ENCODE measurements around the gene OR6K2.
A peak's percentile ranks its signal among the peaks of the same experiment; 100 is the strongest.

Gene OR6K2, protein sequence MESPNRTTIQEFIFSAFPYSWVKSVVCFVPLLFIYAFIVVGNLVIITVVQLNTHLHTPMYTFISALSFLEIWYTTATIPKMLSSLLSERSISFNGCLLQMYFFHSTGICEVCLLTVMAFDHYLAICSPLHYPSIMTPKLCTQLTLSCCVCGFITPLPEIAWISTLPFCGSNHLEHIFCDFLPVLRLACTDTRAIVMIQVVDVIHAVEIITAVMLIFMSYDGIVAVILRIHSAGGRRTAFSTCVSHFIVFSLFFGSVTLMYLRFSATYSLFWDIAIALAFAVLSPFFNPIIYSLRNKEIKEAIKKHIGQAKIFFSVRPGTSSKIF

DNA sequence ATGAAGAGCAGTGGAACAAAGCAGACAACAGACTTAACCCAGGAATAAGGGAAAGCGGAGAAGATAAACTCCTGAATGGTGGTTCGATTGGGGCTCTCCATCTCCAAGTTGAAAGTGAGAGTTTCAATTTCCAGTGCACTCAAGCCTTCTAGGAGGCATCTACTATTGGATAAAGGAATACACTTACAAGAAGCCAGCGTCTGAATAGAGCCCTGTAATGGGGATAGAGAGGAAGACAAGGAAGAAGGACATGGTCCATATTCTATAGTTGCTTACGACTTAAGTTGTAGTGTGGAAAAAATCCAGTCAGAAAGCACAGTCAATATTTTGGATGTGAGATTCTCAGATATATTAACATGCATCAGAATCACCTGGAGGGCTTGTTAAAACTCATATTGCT, at the start of gene OR6K2:
TSS of gene OR6K2 (minus strand) at position 101 of the 400 bp plus-strand sequence. CDS start at position 101, 0 bp downstream.
- Mint-ChIP-seq H3K9me3 (no peaks in the 10 kb centered on the region), H3K27me3 (peaks cover 23% of the 10 kb centered on the region), H3K36me3 (no peaks in the 10 kb centered on the region), H3K27ac (no peak within 1 kb of the TSS), H3K4me3 (no peak within 1 kb of the TSS), H3K4me1 (no peaks in the 10 kb centered on the region)
- ATAC-seq, result no peak

DNA sequence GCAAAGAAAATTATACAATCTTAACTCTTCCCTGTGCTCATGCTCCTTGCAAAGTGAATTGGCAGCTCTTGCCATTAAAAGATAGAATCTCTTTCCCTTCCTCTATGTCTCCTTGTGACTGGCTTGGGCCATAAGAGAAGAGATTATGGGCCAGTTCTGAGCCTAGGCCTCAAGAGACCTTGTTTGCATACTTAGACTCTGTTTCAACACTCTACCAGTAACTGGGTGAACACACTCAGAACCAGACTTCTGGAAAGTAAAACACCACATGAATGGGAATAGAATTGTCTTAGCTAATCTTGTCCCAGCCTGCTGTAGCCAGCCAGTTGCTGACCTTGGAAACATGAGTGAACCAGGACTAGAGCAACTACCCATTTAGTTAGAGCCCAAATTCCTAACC, 35.4 kb upstream of the OR6K2 start:
- Mint-ChIP-seq H3K4me3 (no peak overlapping the region), H3K4me1 (no peaks in the 10 kb centered on the region)
- no peak for ATAC-seq

DNA sequence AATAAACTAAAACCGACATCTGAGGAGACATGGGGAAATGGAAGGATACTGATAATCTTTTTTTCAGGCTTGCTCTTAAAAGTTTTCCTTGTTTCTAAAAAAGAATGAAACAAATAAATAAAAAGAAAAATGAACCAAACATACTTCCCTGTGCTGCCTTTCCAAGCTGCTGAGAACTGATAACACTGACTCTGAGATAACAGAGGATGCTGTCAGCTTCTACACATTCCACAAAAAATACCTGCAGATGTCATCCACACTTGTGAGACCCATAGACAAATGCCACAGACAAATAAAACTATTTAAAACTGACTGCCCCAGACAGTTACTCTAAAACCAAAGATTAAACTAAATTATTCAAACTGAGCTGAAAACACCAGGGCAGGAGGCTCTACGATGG, 32.1 kb upstream of the OR6K2 start:
- Mint-ChIP-seq H3K4me1 (no peaks in the 10 kb centered on the region), H3K4me3 (no peak overlapping the region), H3K27me3 (peaks cover 9% of the 10 kb centered on the region), H3K27ac (no peak overlapping the region), H3K9me3 (no peaks in the 10 kb centered on the region), H3K36me3 (no peaks in the 10 kb centered on the region)
- no peak for ATAC-seq

More for the DNA sequence above, 35.4 kb upstream of the OR6K2 start:
- H3K36me3 Mint-ChIP-seq, result no peaks in the 10 kb centered on the region
- H3K27ac Mint-ChIP-seq, result no peak overlapping the region
- H3K9me3 Mint-ChIP-seq, result no peaks in the 10 kb centered on the region
- peaks cover 13% of the 10 kb centered on the region for H3K27me3 Mint-ChIP-seq

DNA sequence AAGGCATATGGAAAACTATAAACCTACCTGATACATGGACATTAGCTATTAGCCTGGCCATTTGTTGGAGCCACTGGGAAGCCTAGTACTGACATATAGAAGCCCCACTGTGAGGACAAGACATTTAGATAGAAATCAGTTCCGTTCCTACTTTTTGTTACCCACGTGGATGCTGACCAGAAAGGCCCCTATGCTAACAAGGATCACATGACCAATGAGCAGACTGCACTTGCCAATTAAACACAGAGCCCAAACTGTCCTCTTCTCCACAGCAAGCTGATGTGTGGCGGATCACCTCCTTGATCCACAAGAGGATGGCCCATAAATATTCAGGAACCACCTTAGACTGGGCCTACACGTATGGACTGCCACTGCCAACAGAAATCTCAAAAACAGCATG, 31.3 kb upstream of the OR6K2 start:
- no peak for ATAC-seq
- Mint-ChIP-seq H3K4me1 (no peaks in the 10 kb centered on the region), H3K27ac (no peak overlapping the region), H3K36me3 (no peaks in the 10 kb centered on the region), H3K4me3 (no peak overlapping the region), H3K9me3 (no peaks in the 10 kb centered on the region), H3K27me3 (peaks cover 12% of the 10 kb centered on the region)

DNA sequence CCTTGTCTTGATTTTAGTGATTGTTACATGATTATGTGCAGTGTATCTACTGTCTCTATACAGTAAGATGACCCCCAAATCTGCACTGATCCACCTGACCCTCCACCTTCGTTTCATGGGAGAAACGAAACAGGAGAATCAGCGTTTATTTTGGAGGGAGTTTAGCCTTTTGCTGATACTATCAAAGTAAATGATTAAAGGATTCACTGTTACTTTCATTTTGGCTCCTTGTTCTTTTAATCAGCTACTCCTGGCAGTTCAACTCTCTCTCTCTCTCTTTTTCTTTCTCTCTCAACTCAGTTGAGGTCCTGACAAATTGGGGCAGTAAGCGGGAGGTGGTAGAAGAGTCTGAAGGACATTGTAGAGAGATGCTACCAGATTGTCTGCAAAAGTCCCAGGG, 30.0 kb upstream of the OR6K2 start:
- Mint-ChIP-seq H3K4me1 (no peaks in the 10 kb centered on the region), H3K27ac (no peak overlapping the region), H3K4me3 (no peak overlapping the region), H3K27me3 (peaks cover 18% of the 10 kb centered on the region), H3K36me3 (no peaks in the 10 kb centered on the region), H3K9me3 (no peaks in the 10 kb centered on the region)
- no peak for ATAC-seq

DNA sequence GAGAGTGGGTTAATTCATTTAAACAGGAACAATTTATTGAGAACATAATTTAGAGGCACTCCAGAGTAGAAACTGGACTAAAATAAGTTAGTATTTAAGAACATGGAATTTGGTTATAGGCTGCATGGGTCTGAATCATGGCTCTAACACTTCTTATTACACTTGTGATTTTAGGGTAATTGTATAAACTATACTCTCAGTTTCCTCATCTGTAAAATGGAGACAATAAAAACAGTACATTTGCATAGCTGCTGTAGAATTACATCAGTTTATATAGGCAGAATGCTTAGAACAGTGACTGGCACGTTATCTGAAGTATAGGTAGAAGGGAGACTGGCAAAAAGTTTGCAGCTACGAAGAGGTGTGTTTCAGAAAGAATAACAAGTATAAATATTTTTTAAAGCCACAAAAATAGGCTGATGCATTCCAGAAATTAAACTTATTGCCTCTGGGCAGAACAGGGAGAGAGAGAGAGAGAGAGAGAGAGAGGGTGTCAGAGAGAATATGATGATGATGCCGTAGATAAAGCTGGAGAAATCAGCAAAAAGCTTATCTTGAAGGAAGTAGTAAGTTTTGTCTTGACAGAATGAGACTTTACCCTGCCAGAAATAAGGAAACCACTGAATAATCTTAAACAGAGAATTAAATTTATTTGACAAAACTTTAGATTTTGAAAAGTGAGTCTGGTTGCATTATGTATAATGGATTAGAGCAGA, 28.2 kb upstream of the OR6K2 start:
- no peak for ATAC-seq
- no peak overlapping the region for H3K27ac Mint-ChIP-seq
- H3K27me3 Mint-ChIP-seq, result peaks cover 29% of the 10 kb centered on the region
- no peaks in the 10 kb centered on the region for H3K9me3 Mint-ChIP-seq
- H3K4me3 Mint-ChIP-seq, result no peak overlapping the region
- no peaks in the 10 kb centered on the region for H3K4me1 Mint-ChIP-seq
- no peaks in the 10 kb centered on the region for H3K36me3 Mint-ChIP-seq

DNA sequence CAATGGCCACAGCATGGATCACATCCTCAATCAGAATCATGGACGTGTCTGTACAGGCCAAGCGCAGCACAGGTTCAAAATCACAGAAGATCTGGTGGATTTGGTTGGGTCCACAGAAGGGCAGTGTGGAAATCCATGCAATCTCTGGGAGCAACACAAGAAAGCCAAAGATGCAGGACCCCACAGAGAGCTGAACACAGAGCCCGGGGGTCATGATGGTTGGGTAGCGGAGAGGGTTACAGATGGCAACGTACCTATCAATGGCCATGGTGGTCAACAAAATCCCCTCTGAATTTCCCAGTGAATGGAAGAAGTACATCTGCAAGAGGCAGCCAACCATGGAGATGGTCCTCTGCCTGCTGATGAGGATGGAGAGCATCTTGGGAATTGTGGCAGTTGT, 24.0 kb upstream of the OR6K2 start:
- H3K27ac Mint-ChIP-seq, result no peak overlapping the region
- no peaks in the 10 kb centered on the region for H3K4me1 Mint-ChIP-seq
- no peaks in the 10 kb centered on the region for H3K9me3 Mint-ChIP-seq
- H3K36me3 Mint-ChIP-seq, result no peaks in the 10 kb centered on the region
- no peak for ATAC-seq
- no peak overlapping the region for H3K4me3 Mint-ChIP-seq
- H3K27me3 Mint-ChIP-seq, result peaks cover 55% of the 10 kb centered on the region

DNA sequence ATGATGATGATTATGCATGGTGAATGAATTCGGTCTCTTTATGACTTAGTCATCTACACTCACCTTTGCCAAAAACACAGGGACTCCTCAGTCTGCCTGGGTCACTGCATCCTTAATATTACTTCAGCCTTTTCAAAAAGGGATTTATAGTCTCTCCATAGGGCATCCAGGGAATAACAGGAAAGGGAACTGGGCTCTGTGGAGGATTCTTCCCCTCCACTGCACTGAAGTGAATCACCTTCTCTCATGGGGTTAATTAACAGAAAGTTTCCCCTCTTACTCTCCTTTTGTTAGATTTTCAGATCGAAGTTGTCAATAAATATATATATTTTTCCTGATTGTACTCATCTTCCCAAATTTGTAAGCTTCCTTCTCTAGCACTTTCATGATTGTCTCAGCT, 20.2 kb upstream of the OR6K2 start, which contains the start of gene OR6K3:
TSS of gene OR6K3 (minus strand) at position 101 of the 400 bp plus-strand sequence. CDS start 2,605 bp downstream, outside the sequence.
- ATAC-seq, result no peak
- no peak within 1 kb of the TSS for H3K4me3 Mint-ChIP-seq

DNA sequence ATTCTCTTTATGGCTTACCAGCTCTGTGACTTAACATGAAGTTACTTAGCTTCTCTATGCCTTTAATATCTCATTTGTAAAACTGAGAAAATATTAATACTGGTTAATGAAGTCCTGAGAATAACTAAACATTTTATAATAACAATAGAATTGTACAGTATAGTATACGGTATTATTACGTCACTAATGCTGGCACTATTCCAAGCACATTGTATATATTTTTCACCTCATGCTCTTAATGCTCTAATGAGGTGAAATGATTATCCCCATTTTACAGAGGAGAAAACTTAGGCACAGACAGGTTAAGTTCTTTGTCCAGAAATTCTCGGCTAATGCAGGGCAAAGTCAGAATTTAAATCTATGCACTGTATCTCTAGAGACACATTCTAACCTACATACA, 19.2 kb upstream of the OR6K2 start:
- H3K36me3 Mint-ChIP-seq, result no peaks in the 10 kb centered on the region
- no peak overlapping the region for H3K27ac Mint-ChIP-seq
- H3K9me3 Mint-ChIP-seq, result no peaks in the 10 kb centered on the region
- H3K27me3 Mint-ChIP-seq, result peaks cover 49% of the 10 kb centered on the region
- ATAC-seq, result no peak
- H3K4me3 Mint-ChIP-seq, result no peak overlapping the region
- no peaks in the 10 kb centered on the region for H3K4me1 Mint-ChIP-seq

More for the DNA sequence above, 20.2 kb upstream of the OR6K2 start, which contains the start of gene OR6K3:
- Mint-ChIP-seq H3K36me3 (no peaks in the 10 kb centered on the region), H3K27ac (no peak within 1 kb of the TSS), H3K27me3 (peaks cover 52% of the 10 kb centered on the region), H3K9me3 (no peaks in the 10 kb centered on the region), H3K4me1 (no peaks in the 10 kb centered on the region)

DNA sequence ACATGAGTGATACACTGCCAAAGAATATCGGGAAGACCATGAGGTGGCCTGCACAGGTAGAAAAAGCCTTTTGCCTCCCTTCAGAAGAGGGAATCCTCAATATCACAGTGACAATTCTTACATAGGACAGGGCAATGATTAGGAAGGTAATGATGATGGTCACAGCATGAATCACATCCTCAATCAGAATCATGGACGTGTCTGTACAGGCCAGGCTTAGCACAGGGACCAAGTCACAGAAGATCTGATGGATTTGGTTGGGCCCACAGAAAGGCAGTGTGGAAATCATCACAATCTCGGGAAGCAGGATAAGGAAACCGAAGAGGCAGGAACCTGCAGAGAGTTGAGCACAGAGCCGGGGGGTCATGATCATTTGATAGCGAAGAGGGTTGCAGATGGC, 16.9 kb upstream of the OR6K2 start:
- H3K36me3 Mint-ChIP-seq, result no peaks in the 10 kb centered on the region
- H3K27me3 Mint-ChIP-seq, result peaks cover 37% of the 10 kb centered on the region
- no peak overlapping the region for H3K27ac Mint-ChIP-seq
- no peaks in the 10 kb centered on the region for H3K4me1 Mint-ChIP-seq
- H3K4me3 Mint-ChIP-seq, result no peak overlapping the region
- H3K9me3 Mint-ChIP-seq, result no peaks in the 10 kb centered on the region
- no peak for ATAC-seq

DNA sequence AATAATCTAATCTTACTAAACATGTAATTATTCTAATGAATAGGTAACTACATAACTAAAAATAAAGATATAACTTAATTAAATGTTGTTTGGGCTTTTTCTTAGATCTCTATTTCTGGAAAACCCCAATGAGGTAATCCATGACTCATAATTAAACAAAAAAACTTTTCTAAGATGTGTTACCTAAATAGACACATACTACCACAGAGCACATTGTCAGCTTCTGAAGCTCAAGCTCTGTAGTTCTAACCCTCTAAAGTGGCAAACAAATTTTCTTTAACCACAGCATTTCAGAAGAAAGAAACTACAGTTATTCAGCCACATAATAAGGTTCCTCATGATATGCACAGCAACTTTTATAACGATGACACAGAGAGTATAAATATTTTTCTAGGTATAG, 15.9 kb upstream of the OR6K2 start:
- Mint-ChIP-seq H3K27ac (no peak overlapping the region), H3K4me1 (no peaks in the 10 kb centered on the region), H3K9me3 (no peaks in the 10 kb centered on the region), H3K36me3 (no peaks in the 10 kb centered on the region), H3K27me3 (peaks cover 39% of the 10 kb centered on the region), H3K4me3 (no peak overlapping the region)
- peak; percentile 59 for ATAC-seq

DNA sequence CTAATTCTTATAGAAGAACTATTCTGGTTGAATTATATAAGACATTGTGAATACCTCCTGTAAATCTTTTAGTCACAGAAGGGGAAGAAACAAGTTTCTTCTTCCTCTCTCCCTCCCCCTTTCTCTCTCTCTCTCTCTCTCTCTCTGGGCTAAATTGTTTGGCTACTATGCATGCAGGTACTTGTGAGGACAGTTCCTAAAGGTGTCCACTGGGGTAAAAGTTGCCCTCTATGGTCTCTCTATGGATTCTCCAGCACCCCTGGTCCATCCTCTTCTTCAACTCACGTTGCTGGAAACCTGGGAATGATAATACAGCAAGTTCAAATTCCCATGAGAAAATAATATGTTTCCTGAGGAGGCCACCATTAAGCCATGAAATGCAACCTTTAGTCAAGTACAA, 14.3 kb upstream of the OR6K2 start:
- Mint-ChIP-seq H3K27ac (no peak overlapping the region), H3K36me3 (no peaks in the 10 kb centered on the region), H3K4me1 (no peaks in the 10 kb centered on the region), H3K27me3 (peaks cover 34% of the 10 kb centered on the region), H3K9me3 (no peaks in the 10 kb centered on the region), H3K4me3 (no peak overlapping the region)
- ATAC-seq, result no peak

DNA sequence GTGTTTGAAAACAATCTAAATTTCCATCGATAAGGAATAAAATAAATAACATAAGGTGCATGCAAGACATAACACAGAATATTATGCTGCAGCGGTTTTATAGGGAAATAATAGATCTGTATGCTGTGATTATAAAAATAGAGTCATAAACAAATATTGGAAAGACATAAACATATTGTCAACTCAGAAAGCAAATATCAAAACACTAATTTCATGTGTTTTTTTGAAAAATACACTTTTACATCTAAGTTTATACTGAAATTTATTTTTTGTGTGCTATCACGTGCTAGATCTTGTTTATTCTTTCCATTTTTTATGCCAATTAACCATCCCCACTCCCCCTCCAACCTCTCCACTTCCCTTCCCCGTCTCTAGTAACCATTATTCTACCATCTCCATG, 10.6 kb upstream of the OR6K2 start:
- H3K9me3 Mint-ChIP-seq, result no peaks in the 10 kb centered on the region
- H3K27ac Mint-ChIP-seq, result no peak overlapping the region
- no peaks in the 10 kb centered on the region for H3K4me1 Mint-ChIP-seq
- peaks cover 16% of the 10 kb centered on the region for H3K27me3 Mint-ChIP-seq
- H3K36me3 Mint-ChIP-seq, result no peaks in the 10 kb centered on the region
- no peak overlapping the region for H3K4me3 Mint-ChIP-seq
- ATAC-seq, result no peak

DNA sequence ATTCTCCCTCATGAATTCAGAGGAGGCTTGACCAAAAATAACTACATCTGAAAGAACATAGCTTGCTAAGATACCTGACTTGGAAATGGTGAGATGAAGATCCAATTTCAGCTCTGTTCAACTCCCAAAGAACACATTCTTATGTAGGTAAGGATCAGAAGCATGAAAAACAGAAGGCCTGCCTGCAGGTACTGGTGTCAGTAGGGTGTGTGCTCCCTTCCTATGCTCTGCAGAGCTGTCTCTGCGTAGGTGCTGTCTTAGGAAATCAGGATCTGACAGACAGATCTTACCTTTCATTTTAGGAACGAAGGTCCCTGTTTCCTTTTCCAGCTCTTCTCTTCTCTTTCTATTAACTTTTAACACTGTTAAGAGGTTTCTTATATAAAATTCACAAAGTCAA, 5.6 kb upstream of the OR6K2 start:
- H3K27me3 Mint-ChIP-seq, result peaks cover 2% of the 10 kb centered on the region
- H3K36me3 Mint-ChIP-seq, result no peaks in the 10 kb centered on the region
- ATAC-seq, result no peak
- no peak overlapping the region for H3K27ac Mint-ChIP-seq
- no peak overlapping the region for H3K4me3 Mint-ChIP-seq
- H3K4me1 Mint-ChIP-seq, result no peaks in the 10 kb centered on the region
- H3K9me3 Mint-ChIP-seq, result no peaks in the 10 kb centered on the region

DNA sequence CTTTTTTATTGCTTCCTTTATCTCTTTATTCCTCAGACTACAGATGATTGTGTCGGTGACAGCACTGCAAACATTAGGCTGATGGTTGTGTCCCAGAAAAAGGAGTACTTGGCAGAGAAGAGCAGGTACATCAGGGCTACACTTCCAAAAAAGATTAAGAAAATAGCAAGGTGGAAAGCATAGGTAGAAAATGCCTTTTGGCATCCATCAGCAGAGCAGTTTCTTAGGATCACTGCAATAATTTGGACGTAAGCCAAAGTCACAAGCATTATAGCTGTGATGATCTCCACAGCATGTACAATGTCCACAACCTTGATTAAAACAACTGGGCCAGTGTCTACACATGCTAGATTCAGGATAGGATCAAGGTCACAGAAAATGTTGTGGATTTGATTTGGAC, 5.9 kb downstream of the OR6K2 start:
- H3K9me3 Mint-ChIP-seq, result no peaks in the 10 kb centered on the region
- no peaks in the 10 kb centered on the region for H3K4me1 Mint-ChIP-seq
- H3K4me3 Mint-ChIP-seq, result no peak overlapping the region
- no peak for ATAC-seq
- H3K27me3 Mint-ChIP-seq, result peaks cover 22% of the 10 kb centered on the region
- no peak overlapping the region for H3K27ac Mint-ChIP-seq
- no peaks in the 10 kb centered on the region for H3K36me3 Mint-ChIP-seq

DNA sequence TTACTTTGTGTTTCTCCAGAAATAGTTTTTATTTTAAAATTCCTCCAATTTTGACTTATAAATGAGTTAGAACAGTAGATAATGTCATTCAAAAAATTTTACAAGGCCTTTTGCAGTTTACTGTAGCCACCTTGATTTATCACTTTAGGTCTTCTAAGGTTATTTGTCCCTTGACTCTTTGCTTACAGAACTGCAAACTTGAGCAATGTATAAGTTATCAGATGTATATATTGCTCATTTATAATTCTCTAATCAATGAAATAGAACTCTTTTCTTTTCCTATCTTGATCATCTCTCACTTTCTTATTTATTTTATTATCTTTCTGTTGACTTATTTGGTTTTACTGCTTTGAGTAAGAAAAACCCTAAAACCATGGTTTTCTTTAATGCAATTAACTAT, 8.1 kb downstream of the OR6K2 start:
- no peaks in the 10 kb centered on the region for H3K36me3 Mint-ChIP-seq
- H3K4me1 Mint-ChIP-seq, result no peaks in the 10 kb centered on the region
- H3K9me3 Mint-ChIP-seq, result no peaks in the 10 kb centered on the region
- H3K27me3 Mint-ChIP-seq, result peaks cover 16% of the 10 kb centered on the region
- no peak overlapping the region for H3K4me3 Mint-ChIP-seq
- no peak overlapping the region for H3K27ac Mint-ChIP-seq
- ATAC-seq, result no peak

Data from stimulated activated memory B cell treated with anti-CD40 and anti-IgM and Interleukin-4, amounts not matched to agents 10 μg/mL and 1 μg/mL and 100 μg/mL, for 72 hours (primary cell).